ELR (cell line): ENCODE measurements around the gene LIMA1.

Experiments used
- DNase-seq: peaks from one replicate; pipeline ENCODE4 v3.0.0-alpha.2; 2015; ENCODE audit warnings: low read depth

LIMA1 gene

DNA sequence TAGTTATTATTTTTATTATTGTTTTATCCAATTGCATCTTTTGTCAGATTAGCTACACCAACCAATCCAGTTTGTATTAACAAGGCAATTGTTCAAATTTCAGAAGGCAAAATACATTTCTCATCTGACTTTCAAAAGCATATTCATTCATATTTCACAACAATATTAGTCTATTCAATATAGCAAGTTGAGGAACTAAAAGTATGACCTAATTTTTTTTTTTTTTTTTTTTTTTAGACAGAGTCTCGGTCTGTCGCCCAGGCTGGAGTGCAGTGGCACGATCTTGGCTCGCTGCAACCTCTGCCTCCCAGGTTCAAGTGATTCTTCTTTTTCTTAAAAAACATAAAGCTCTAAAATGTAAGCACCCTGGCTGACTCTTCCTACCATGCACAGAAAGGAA lies 154.0 kb downstream of the LIMA1 start:
- DNase-seq: no peak

DNA sequence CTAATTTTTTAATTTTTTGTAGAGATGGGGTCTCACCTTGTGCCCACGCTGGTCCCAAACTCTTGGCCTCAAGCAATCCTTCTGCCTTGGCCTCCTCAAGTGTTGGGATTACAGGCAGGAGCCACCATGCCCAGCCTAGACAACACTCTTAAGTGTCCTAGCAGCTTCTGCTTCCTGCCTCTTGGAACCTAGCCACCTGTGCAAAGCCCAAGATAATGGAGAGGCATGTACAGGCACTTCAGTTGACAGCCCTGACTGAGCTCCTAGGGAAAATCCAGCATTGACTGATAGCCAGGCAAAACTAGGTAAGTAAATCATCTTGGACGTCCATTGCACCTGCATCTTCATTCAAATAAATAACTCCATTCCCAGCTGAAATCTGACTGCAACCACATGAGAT lies 155.8 kb downstream of the LIMA1 start:
- DNase-seq: no peak
